VCaP (cell line): ENCODE measurements around the gene DPM1.

Experiments
- H3K27ac ChIP-seq: fragments of 450-650 bp; 2 replicates; pipeline ENCODE4 v1.5.1; 2017
- CTCF ChIP-seq: fragments of 450-650 bp; conservative IDR thresholded peaks from 2 replicates; pipeline ENCODE4 v1.5.1; 2017; ENCODE audit warnings: mild to moderate bottlenecking, moderate library complexity

The DPM1 gene

GRCh38 chr20:50928469-50928868 lies 29.9 kb downstream of the DPM1 start:
- TF ChIP-seq CTCF: no peak
- no peak overlapping the region for H3K27ac ChIP-seq

DNA sequence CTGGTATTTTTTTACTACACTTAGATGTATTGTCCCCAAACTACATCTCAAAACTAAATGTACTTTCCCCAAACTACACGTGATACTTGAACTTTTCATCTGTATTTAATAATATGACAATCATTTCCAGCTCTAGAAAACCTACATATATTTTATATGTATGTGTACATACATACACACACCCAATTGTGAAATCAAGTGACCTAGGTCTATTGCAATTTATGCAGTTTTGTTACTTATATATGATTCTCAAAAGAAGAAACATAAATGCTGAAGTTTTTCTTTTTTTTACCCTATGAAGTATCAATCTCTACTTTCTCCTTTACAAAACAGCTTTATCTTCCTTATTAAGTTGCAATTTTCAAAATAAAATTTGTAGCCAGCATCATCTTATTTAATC lies 31.8 kb downstream of the DPM1 start:
- no peak for TF ChIP-seq CTCF
- no peak overlapping the region for H3K27ac ChIP-seq

DNA sequence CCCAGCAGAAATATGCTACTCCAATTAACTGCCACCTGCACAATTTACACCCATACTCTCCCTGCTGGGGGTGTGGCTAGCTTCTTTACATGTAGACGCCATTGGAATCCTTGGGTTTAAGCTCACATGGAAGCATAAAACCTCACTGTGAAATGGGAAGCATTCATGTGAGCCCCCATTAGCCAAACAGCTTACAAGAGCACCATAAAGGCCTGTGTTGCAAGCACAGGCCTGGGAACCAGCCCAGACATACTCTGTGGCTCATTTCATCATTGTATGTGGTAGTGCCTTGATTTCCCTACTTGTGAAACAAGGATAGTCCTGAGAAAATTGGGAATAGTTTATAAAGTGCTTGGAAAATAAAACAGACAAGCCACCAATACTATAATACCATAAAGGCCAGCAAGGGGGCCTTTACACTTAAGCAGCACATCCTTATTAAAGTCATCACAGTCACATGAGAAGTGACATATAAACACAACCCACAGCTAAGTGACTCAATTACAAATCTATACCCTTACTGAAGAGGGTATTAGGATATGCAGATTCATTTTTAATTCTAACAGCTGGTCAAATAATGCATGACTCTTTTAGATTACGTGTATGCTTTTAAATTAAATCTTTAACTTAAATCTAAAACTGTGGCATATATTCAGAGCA lies 33.9 kb downstream of the DPM1 start:
- no peak for TF ChIP-seq CTCF
- H3K27ac ChIP-seq: no peak overlapping the region

- no peak overlapping the region for H3K27ac ChIP-seq
- no peak for TF ChIP-seq CTCF
These were observed 36.4 kb downstream of the DPM1 start for GRCh38 chr20:50921803-50922501.

GRCh38 chr20:50920997-50921396 lies 37.3 kb downstream of the DPM1 start:
- TF ChIP-seq CTCF: no peak
- no peak overlapping the region for H3K27ac ChIP-seq

GRCh38 chr20:50919567-50919966 lies 38.8 kb downstream of the DPM1 start:
- TF ChIP-seq CTCF: no peak
- H3K27ac ChIP-seq: no peak overlapping the region

DNA sequence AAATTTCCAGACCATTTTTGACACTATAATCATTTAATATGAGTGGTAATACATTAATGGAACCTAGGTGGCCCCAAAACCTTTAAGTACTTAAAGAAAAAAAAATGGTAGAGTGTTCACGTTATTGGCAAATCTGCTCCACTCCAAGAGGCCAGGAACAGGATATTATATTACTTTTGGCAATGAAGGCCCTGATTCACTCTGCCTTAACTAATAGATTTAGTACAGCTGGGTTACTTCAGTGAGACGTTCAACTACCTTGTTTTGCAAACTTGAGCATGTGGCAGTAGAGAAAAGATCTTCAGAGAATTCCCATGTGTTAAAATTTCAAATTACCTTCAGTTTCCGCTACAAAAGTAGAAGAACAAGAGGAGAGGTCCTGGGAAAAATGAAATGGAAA lies 39.9 kb downstream of the DPM1 start:
- TF ChIP-seq CTCF: no peak
- H3K27ac ChIP-seq: no peak overlapping the region
